ENCODE results near the gene FSTL4. TPM values are rescaled to one million over a fixed set of nuclear protein-coding genes. Genes with fewer than 3 reads are reported as not detected.
"Not testable (repeated sequence)": the region's sequence is repeated elsewhere in the genome, so short reads cannot be mapped to it uniquely, and the experiment has no call there.

FSTL4 gene
- polyA plus RNA-seq, 1 donor from 2014 or later = not detected

GRCh38 chr5:133394477-133394817 lies 217.9 kb downstream of the FSTL4 start:
- not testable (repeated sequence) for H3K4me3 Mint-ChIP-seq, H3K36me3 Mint-ChIP-seq, H3K27me3 Mint-ChIP-seq, H3K27ac Mint-ChIP-seq, H3K9me3 Mint-ChIP-seq
- H3K4me1 Mint-ChIP-seq = peaks cover 17 to 29% (median 19%) of the 10 kb centered on the region in 3 donors

- H3K9me3 Mint-ChIP-seq = peaks cover 0 to 3% (median 2%) of the 10 kb centered on the region in 3 donors
- no peaks in the 10 kb centered on the region for H3K36me3 Mint-ChIP-seq
- peaks cover 2% of the 10 kb centered on the region for H3K27me3 Mint-ChIP-seq
- H3K27ac Mint-ChIP-seq = no peak overlapping the region
- no peak overlapping the region for H3K4me3 Mint-ChIP-seq
- H3K4me1 Mint-ChIP-seq = peaks cover 14 to 28% (median 18%) of the 10 kb centered on the region in 3 donors
These were observed 218.4 kb downstream of the FSTL4 start for GRCh38 chr5:133393776-133394476.

- no peak overlapping the region for H3K4me3 Mint-ChIP-seq
- no peaks in the 10 kb centered on the region for H3K36me3 Mint-ChIP-seq
- H3K4me1 Mint-ChIP-seq = peaks cover 12 to 14% (median 12%) of the 10 kb centered on the region in 3 donors
- H3K27me3 Mint-ChIP-seq = no peaks in the 10 kb centered on the region
- H3K27ac Mint-ChIP-seq = no peak overlapping the region
- H3K9me3 Mint-ChIP-seq = peaks cover 0 to 3% (median 2%) of the 10 kb centered on the region in 3 donors
These were observed 219.9 kb downstream of the FSTL4 start for GRCh38 chr5:133392448-133392847.

GRCh38 chr5:133391354-133392136 lies 220.8 kb downstream of the FSTL4 start:
- H3K27ac Mint-ChIP-seq = no peak overlapping the region
- peaks cover 0 to 3% (median 2%) of the 10 kb centered on the region in 3 donors for H3K9me3 Mint-ChIP-seq
- no peaks in the 10 kb centered on the region for H3K36me3 Mint-ChIP-seq
- H3K4me1 Mint-ChIP-seq = peaks cover 4 to 6% (median 6%) of the 10 kb centered on the region in 3 donors
- H3K27me3 Mint-ChIP-seq = no peaks in the 10 kb centered on the region
- no peak overlapping the region for H3K4me3 Mint-ChIP-seq

DNA sequence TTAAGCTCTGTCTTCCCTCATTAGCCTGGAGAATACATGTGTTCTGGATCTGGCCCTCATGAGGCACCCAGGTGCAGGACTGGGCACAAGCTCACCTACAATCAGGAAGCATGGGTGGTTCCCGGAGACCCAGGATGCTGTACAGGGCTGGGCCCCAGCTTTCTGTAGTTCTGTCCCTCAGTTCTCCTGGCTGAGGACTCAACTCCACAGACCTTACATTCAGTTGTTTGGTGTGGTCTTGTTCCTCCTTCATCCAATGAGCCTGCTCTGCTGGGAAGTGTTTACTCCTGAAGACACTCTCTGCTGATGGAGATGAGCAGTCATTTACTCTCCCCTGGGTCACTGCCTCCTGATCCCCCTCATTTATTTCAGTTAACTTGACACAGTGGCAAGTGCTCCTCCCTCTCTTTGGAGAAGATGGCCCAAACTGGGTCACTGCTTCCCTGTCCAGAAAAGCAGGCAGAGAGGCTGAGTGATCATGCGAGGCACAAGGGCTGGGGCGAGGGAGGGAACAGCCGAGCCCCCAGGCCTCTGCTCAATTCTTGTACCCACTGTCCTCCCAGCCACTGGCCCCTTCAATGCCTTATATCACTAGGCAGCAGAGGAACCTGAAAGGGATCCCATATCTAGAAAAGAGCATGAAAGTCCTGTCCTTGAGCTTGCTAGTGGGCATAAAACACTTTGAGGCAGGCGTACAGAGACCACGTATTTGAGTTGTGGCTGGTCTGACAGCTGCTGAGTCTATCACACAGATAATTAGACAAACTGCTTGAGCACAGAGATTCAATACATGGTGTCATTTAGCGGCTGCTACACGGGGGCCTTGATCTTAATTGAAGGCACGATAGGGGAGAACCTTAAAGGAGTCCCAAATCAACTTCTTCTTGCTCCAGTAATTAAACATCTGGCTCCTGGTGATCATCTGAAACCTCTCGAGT lies 221.7 kb downstream of the FSTL4 start:
- H3K4me3 Mint-ChIP-seq = no peak overlapping the region
- H3K27ac Mint-ChIP-seq = no peak overlapping the region
- H3K27me3 Mint-ChIP-seq = no peaks in the 10 kb centered on the region
- peaks cover 0 to 3% (median 2%) of the 10 kb centered on the region in 3 donors for H3K4me1 Mint-ChIP-seq
- no peaks in the 10 kb centered on the region for H3K36me3 Mint-ChIP-seq
- peaks cover 0 to 3% (median 1%) of the 10 kb centered on the region in 3 donors for H3K9me3 Mint-ChIP-seq

- Mint-ChIP-seq H3K9me3 (no peaks in the 10 kb centered on the region), H3K36me3 (no peaks in the 10 kb centered on the region), H3K4me3 (no peak overlapping the region), H3K4me1 (no peaks in the 10 kb centered on the region), H3K27me3 (no peaks in the 10 kb centered on the region), H3K27ac (no peak overlapping the region)
These were observed 223.2 kb downstream of the FSTL4 start for GRCh38 chr5:133389066-133389590.

GRCh38 chr5:133387621-133388020 lies 224.7 kb downstream of the FSTL4 start:
- peaks cover 2% of the 10 kb centered on the region for H3K27me3 Mint-ChIP-seq
- H3K4me1 Mint-ChIP-seq = no peaks in the 10 kb centered on the region
- no peaks in the 10 kb centered on the region for H3K36me3 Mint-ChIP-seq
- H3K9me3 Mint-ChIP-seq = no peaks in the 10 kb centered on the region
- no peak overlapping the region for H3K4me3 Mint-ChIP-seq
- H3K27ac Mint-ChIP-seq = no peak overlapping the region

GRCh38 chr5:133387091-133387490 lies 225.2 kb downstream of the FSTL4 start:
- no peak overlapping the region for H3K4me3 Mint-ChIP-seq
- H3K27ac Mint-ChIP-seq = no peak overlapping the region
- no peaks in the 10 kb centered on the region for H3K36me3 Mint-ChIP-seq
- H3K9me3 Mint-ChIP-seq = no peaks in the 10 kb centered on the region
- peaks cover 2% of the 10 kb centered on the region for H3K27me3 Mint-ChIP-seq
- H3K4me1 Mint-ChIP-seq = no peaks in the 10 kb centered on the region

DNA sequence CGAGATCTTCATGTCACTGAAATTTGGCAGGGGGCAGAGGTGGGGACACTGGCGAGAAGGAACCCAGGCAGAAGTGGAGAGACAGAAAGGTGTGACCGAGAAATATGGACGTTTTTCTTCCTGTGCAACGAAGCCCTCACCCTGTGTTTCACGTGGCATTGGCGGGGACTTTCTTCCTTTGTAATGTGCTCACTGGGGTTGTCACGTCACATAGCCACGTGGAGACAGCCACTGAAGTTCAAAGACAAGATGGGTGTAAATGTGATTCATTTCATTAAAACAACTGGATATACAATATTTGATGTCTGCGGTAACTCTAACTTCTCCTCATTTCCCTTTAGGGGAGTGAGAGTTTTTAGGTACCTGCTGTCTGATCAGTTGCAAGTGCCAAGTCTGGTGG lies 225.7 kb downstream of the FSTL4 start:
- Mint-ChIP-seq H3K36me3 (no peaks in the 10 kb centered on the region), H3K4me1 (no peaks in the 10 kb centered on the region), H3K27me3 (peaks cover 2% of the 10 kb centered on the region), H3K27ac (no peak overlapping the region), H3K9me3 (no peaks in the 10 kb centered on the region), H3K4me3 (no peak overlapping the region)

DNA sequence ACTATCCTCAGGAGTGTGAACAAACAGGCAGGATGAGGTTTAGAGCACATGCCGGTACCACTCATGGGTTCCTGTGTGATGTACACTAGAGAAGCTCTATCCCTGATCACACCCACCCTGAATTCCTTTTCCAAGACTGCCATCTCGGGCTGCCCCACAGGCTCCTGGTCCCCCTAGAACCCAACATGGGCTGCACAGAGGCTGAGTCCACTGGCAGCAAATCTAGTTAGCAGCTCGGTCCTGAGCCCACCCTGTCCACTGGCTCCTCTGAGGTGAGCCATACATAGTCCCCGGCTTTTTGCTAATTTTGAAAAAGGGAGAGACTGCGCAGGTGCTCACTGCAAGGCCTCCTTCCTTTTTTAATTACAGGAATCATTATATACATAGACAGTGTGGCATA lies 227.0 kb downstream of the FSTL4 start:
- no peak overlapping the region for H3K27ac Mint-ChIP-seq
- no peaks in the 10 kb centered on the region for H3K9me3 Mint-ChIP-seq
- H3K4me1 Mint-ChIP-seq = no peaks in the 10 kb centered on the region
- H3K27me3 Mint-ChIP-seq = peaks cover 2% of the 10 kb centered on the region
- H3K4me3 Mint-ChIP-seq = no peak overlapping the region
- H3K36me3 Mint-ChIP-seq = no peaks in the 10 kb centered on the region

DNA sequence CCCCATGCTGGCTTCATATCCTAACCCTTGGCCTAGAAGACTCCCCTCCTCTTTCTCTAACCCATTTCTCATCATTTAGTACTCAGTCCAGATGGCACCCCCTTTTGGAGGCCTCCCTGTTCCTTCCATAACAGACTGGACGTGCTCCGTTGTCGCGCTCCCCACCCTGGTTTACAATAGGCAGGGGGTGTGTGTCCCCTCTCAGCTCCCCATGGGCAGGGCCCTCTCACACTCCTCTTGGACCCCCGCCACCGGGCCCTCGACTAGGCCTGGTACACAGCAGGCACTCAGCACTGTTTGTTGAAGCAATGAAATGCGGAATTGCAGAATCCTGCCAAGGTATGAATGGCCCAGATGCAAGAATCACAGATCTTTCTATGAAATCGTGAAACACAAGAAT lies 227.4 kb downstream of the FSTL4 start:
- no peaks in the 10 kb centered on the region for H3K36me3 Mint-ChIP-seq
- no peak overlapping the region for H3K4me3 Mint-ChIP-seq
- H3K9me3 Mint-ChIP-seq = no peaks in the 10 kb centered on the region
- no peaks in the 10 kb centered on the region for H3K4me1 Mint-ChIP-seq
- peaks cover 2% of the 10 kb centered on the region for H3K27me3 Mint-ChIP-seq
- H3K27ac Mint-ChIP-seq = no peak overlapping the region

DNA sequence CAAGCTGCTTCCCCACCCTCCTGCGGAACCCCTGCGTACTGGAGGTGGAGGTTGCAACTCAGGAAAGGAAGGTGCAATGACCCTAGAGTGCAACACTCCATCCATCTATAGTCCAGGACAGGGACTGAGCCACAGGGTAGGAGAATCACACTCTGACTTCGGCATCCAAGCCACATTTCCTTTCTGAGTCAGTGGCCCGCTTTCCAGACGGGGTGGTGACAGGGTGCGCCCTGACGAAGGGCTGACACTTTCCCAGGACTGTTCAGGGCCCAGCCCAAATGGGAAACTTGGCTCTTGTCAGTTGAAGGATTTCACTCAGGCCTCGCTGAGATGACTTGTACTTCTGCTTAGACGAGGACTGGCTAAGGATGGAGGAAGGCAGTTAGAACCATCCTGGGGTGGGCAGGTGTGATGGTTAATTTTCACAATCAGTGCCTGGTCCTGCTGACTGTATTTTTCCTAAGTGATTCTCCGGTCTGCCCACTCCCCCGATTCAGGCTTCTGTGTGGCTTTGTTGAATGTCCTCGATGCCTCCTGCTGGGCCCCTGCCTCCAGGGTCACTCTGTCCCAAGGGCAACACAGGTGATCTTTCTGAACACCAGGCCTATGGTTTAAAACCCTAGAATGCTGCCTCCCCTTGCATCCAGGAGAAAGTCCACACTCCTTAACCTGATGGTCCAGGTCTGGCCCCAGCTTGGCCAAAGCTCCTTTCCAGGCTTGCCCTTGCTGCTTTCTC lies 228.1 kb downstream of the FSTL4 start:
- peaks cover 2% of the 10 kb centered on the region for H3K27me3 Mint-ChIP-seq
- H3K4me1 Mint-ChIP-seq = no peaks in the 10 kb centered on the region
- H3K4me3 Mint-ChIP-seq = no peak overlapping the region
- H3K36me3 Mint-ChIP-seq = no peaks in the 10 kb centered on the region
- H3K27ac Mint-ChIP-seq = no peak overlapping the region
- H3K9me3 Mint-ChIP-seq = no peaks in the 10 kb centered on the region

DNA sequence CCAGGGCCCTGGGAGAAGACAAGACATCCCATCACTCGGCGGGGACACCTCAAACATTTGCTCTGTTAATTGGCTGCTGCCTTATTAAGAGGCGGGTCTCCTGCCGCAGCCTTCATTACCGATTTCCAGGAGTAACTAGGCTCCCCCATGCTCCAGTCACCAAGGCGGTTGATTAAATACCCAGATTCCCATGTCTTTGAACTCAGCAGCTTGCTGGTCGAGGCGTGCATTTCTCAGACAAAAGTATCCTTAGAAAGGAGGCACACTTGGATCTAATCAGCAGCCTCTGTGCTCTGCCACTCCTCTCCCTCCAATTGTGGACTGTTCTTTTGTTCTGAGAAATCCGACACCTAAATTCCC lies 228.8 kb downstream of the FSTL4 start:
- H3K4me3 Mint-ChIP-seq = no peak overlapping the region
- peaks cover 0 to 2% (median 0%) of the 10 kb centered on the region in 3 donors for H3K9me3 Mint-ChIP-seq
- no peak overlapping the region for H3K27ac Mint-ChIP-seq
- H3K4me1 Mint-ChIP-seq = no peaks in the 10 kb centered on the region
- H3K27me3 Mint-ChIP-seq = peaks cover 2% of the 10 kb centered on the region
- no peaks in the 10 kb centered on the region for H3K36me3 Mint-ChIP-seq
